Central memory CD4-positive, alpha-beta T cell (primary cell): ENCODE results near the gene DDB1.

Experiments used
- DNase-seq: peaks from one replicate; pipeline ENCODE4 v3.0.0; 2022

DDB1 gene

GRCh38 chr11:61354208-61354607 is 21.3 kb upstream of the DDB1 start:
- DNase-seq = no peak

GRCh38 chr11:61353131-61354067 is 20.5 kb upstream of the DDB1 start:
- no peak for DNase-seq

DNA sequence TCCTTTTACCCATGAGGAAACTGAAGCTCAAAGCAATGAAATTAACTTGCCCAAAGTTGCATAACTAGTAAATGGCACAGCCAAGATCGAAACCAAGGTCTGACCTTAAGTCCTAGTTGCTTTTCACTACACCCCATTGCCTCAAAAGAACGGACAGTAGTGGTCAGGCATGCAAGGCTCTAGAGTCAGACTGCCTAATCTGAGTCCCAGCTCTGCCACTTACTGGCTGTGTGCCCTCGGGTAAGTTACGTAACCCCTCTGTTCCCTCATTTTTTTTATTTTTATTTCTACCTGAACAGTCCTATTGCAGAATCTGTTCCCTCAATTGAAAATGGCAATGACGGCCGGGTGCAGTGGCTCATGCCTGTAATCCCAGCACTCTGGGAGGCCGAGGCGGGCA is 19.1 kb upstream of the DDB1 start:
- no peak for DNase-seq

DNA sequence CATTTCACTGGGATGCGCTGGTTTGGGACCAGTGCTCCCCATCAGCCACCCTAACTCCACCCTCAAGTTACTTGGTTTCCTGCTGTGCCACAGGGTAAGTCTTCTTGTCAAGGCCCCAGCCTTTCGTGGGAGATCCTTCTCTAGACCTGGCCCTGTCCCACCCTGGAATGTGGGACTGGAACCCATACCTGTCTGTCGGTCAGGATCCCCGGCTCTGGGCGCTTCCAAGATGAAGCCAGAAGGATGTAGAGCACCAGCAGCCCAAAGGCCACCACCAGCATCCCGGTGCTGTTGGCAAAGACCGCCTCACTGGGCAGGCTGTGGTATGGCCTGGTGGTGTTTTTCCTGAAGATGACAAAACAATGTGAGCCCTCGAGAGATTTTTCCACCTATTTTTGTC is 17.9 kb upstream of the DDB1 start:
- no peak for DNase-seq

GRCh38 chr11:61350336-61350735 is 17.4 kb upstream of the DDB1 start:
- DNase-seq = no peak

GRCh38 chr11:61349916-61350315 is 17.0 kb upstream of the DDB1 start:
- no peak for DNase-seq

- DNase-seq = no peak
These were observed 16.4 kb upstream of the DDB1 start for GRCh38 chr11:61349189-61349751.

DNA sequence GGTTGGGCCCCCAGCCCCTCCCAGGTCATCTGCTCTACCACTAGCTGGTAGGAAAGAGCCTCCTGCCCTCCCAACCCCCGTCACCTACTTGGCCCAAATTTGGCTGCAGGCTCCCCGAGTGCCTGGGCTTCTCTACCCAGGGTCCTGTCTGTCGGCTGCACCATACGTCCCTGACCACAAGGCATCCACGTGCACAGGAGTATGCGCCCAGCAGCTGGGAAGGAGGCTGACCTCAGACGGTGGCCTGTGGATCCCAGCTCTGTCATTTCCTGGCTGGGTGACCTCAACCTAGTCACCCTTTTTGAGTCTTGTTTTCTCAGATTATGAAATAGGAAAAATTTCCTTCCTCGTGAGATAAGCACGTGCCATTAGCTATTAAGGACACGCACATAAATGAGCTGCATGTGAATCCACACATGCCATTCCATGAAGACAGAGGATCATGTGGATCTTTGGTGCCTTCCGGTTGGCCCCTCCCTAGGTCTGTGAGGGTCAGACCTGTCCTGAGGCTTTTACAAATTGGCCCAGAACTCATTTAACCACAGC is 15.1 kb upstream of the DDB1 start:
- no peak for DNase-seq

- DNase-seq = no peak
These were observed 13.3 kb upstream of the DDB1 start for GRCh38 chr11:61345954-61346843.

GRCh38 chr11:61345170-61345610 is 12.3 kb upstream of the DDB1 start:
- no peak for DNase-seq

DNA sequence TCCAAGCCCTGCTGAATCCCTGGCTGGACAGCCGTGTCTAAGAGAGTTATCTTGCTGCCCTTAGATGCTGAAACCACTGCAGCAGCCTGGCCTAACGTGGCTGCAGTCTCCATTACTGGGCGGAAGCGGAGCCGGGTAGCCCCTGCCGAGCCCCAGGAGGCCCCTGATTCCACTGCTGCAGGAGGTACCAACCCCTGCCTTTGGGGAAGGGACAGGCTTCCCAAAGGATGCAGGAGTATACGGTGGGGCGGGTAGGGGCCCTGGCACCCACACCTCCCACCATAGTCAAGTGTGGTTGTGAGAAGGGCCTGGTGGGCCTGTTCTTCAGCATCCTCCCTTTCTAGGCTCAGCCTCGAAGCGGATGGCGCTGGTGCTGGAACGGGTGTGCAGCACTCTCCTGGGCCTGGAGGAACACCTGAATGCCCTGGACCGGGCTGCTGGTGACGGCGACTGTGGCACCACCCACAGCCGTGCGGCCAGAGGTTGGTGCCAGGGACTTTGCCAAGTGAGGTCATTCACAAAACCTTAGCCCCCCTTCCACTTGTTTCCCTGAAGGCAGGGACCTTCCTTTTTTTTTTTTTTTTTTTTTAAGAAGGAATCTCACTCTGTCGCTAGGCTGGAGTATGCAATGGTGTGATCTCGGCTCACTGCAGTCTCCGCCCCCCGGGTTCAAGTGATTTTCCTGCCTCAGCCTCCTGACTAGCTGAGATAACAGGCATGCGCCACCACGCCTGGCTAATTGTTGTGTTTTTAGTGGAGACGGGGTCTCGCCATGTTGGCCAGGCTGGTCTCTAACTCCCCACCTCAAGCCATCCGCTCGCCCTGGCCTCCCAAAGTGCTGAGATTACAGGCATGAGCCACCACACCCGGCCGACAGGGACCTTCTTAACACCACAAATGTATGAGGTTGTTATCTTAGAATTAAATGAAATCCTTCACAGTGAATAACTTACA is 11.2 kb upstream of the DDB1 start:
- DNase-seq = no peak

GRCh38 chr11:61342207-61342803 is 9.4 kb upstream of the DDB1 start:
- no peak for DNase-seq

DNA sequence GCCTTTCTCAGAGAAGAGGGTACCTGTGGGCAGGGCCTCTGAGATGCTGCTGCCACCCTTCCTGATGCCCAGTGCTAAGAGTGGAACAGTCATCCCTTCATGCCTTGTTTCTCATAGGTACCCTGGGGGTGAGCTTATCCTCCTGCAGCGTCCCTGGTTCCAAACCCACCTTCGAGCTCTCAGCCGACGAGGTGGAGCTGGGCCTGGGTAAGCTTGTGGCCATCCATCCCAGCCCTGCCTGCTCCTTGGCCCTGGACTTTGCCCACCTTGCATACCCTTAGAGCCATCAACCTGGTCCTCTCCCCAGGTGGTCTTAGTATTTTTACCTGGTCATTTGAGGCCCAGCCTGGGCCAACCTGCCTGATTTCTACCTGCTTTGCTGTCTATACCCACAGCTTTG is 8.8 kb upstream of the DDB1 start:
- no peak for DNase-seq

DNA sequence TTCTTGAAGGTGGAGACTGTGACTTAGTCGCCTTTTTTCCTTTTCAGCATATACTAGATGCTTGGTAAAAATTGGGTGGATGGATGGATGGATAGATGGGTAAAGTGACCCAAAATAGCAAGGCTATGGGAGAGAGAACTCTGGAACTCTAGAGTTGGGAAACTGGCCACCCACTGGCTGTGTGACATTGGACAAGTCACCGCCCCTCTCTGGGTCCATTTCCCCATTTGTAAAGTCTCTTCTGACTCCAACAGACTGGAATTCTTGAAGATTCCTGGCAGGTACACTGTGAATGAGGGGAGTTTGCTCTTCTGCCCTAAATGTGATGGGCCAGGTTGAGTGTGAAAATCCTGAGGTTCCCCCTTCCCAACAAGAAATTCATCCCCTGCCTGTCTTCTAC is 8.1 kb upstream of the DDB1 start:
- no peak for DNase-seq

- no peak for DNase-seq
These were observed 6.6 kb upstream of the DDB1 start for GRCh38 chr11:61339490-61339878.

GRCh38 chr11:61338783-61339489 is 6.0 kb upstream of the DDB1 start:
- DNase-seq = no peak

DNA sequence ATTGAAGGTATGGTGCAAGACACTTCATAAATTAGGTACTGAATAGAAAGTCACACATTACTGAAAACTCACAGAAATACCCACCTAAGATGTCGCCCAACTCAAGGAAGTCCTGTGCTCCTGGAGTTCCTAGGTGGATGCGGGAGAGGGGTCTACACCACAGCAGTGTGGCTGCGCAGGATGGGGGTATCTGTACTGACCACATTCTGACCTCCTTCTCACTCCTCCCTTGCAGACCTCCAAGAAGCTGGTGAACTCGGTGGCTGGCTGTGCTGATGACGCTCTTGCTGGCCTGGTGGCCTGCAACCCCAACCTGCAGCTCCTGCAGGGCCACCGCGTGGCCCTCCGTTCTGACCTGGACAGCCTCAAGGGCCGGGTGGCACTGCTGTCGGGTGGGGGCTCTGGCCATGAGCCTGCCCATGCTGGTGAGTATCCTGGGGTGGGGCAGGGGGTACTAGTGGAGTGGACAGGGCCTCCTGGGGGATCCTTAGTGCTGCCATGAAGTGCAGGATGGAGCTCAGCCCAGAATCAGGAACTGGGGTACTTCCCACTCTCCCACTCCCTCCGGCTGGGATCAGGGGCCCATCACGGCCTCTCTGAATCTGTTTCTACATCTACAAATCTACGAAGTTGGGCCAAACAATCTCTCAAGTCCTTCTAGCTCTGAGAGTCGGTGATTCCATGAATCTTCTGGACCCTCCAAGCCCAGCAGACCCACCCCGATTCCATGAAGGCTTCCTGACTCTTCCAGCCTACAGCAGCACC is 5.0 kb upstream of the DDB1 start:
- no peak for DNase-seq

- DNase-seq = peak; percentile 79
These were observed 3.4 kb upstream of the DDB1 start for GRCh38 chr11:61336171-61336935.

GRCh38 chr11:61335355-61335710 is 2.4 kb upstream of the DDB1 start:
- no peak for DNase-seq
